OCI-LY1 (cell line): ENCODE measurements around the gene PDE9A.

ENCODE experiments used
- H2AFZ ChIP-seq: fragments of 200-600 bp; sonication (generic), shearing (Covaris generic); 2 replicates; pipeline ENCODE4 v1.6.0; 2014; ENCODE audit warnings: antibody characterized with exemption, mild to moderate bottlenecking, low read length
- H3F3A ChIP-seq: fragments of 200-600 bp; sonication (generic), shearing (Covaris generic); 2 replicates; pipeline ENCODE4 v1.6.0; 2014; ENCODE audit warnings: mild to moderate bottlenecking, antibody characterized with exemption, low read length, moderate library complexity; ENCODE audit not compliant: insufficient read depth
- H3K27ac ChIP-seq: fragments of 200-600 bp; sonication (generic); 2 replicates; pipeline ENCODE4 v1.5.1; 2014; ENCODE audit warnings: low read length, mixed run types, mild to moderate bottlenecking, low read depth; ENCODE audit not compliant: poor library complexity, severe bottlenecking
- H3K27me3 ChIP-seq: fragments of 200-600 bp; sonication (generic); 2 replicates; pipeline ENCODE4 v1.6.0; 2014; ENCODE audit warnings: antibody characterized with exemption, mild to moderate bottlenecking, low read length, moderate library complexity; ENCODE audit not compliant: insufficient read depth
- H3K36me3 ChIP-seq: fragments of 200-600 bp; sonication (generic); 2 replicates; pipeline ENCODE4 v1.6.1; 2014; ENCODE audit warnings: mild to moderate bottlenecking, antibody characterized with exemption, low read length, moderate library complexity, mixed read lengths; ENCODE audit not compliant: insufficient read depth
- H3K4me1 ChIP-seq: fragments of 200-600 bp; sonication (generic); 2 replicates; pipeline ENCODE4 v1.5.1; 2014; ENCODE audit warnings: mild to moderate bottlenecking, low read length, moderate library complexity; ENCODE audit not compliant: insufficient read depth, severe bottlenecking
- H3K4me2 ChIP-seq: fragments of 200-600 bp; sonication (generic), shearing (Covaris generic); 2 replicates; pipeline ENCODE4 v1.6.1; 2014; ENCODE audit warnings: low read length
- H3K4me3 ChIP-seq: fragments of 200-600 bp; sonication (generic); 2 replicates; pipeline ENCODE4 v1.5.1; 2014; ENCODE audit warnings: low read length, low read depth, mild to moderate bottlenecking, mixed read lengths; ENCODE audit not compliant: poor library complexity, severe bottlenecking
- H3K79me2 ChIP-seq: fragments of 200-600 bp; shearing (Covaris generic); 2 replicates; pipeline ENCODE4 v1.6.1; 2016; ENCODE audit warnings: mixed run types, low read length, mixed read lengths; ENCODE audit not compliant: insufficient read depth
- H3K9ac ChIP-seq: fragments of 200-600 bp; sonication (generic), shearing (Covaris generic); 2 replicates; pipeline ENCODE4 v1.6.1; 2014; ENCODE audit warnings: mild to moderate bottlenecking, low read length, mixed read lengths
- H3K9me2 ChIP-seq: fragments of 200-600 bp; sonication (generic), shearing (Covaris generic); 2 replicates; pipeline ENCODE4 v1.6.1; 2014; ENCODE audit warnings: low read depth, mild to moderate bottlenecking, low read length, mixed read lengths
- H3K9me3 ChIP-seq: fragments of 200-600 bp; shearing (Covaris generic); 2 replicates; pipeline ENCODE4 v1.6.1; 2014; ENCODE audit warnings: low read length, mixed read lengths
- H4K20me1 ChIP-seq: fragments of 200-600 bp; sonication (generic), shearing (Covaris generic); 2 replicates; pipeline ENCODE4 v1.6.0; 2016; ENCODE audit warnings: mild to moderate bottlenecking, low read length; ENCODE audit not compliant: insufficient read depth
- EZH2 ChIP-seq: fragments of 200-600 bp; sonication (generic), shearing (Covaris generic); IDR thresholded peaks from 2 replicates; pipeline ENCODE4 v1.8.0; 2017; ENCODE audit warnings: borderline replicate concordance, mixed run types, mild to moderate bottlenecking, antibody characterized with exemption, low read length, moderate library complexity, mixed read lengths
- TF ChIP-seq, protein P1 (sequence below): fragments of 200-600 bp; sonication (generic), shearing (Covaris generic); IDR thresholded peaks from 2 replicates; pipeline ENCODE4 v1.5.1; 2017; ENCODE audit warnings: mild to moderate bottlenecking, antibody characterized with exemption, low read length, moderate library complexity, mixed read lengths

Gene PDE9A

DNA sequence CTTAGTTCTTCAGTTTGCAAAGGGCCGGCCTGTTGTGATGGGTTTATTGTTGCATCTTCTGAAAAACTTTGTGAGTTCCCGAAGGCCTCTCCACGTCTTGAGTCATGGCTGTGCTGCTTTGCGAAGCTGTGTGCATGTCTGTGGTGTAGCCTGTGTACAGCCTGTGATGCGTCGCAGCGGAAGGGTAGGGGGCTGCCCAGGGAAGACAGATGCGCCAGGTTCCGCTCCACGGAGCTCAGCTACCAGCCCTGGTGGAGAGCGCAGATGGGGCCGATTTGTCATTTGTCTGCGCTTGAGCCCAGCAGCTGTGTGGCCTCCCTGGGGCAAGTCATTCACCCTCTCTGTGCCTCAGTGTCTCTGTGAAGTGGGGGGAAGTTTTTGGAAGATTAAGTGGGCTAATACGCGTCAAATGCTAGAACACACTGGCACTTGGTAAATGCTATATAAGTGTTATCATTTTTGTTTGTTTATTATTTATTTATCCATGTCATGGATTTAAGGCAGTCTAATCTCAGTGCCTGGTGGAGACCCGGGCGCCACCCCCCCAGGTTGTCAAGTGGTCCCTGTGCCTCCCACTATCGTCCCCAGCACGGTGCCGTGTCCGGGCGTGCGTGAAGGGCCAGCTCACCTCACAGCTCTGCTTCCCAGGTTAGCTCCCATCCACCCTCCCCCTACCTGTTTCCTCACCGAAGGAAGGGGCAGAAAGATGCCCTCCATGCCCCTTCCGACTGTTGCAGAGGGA lies 8.4 kb downstream of the PDE9A start:
- H3K27me3 ChIP-seq: no peaks in the 10 kb centered on the region
- peak overlapping the region; percentile 18; the same call in 1 of the 2 replicates for H3K4me2 ChIP-seq
- H2AFZ ChIP-seq: no peak overlapping the region

DNA sequence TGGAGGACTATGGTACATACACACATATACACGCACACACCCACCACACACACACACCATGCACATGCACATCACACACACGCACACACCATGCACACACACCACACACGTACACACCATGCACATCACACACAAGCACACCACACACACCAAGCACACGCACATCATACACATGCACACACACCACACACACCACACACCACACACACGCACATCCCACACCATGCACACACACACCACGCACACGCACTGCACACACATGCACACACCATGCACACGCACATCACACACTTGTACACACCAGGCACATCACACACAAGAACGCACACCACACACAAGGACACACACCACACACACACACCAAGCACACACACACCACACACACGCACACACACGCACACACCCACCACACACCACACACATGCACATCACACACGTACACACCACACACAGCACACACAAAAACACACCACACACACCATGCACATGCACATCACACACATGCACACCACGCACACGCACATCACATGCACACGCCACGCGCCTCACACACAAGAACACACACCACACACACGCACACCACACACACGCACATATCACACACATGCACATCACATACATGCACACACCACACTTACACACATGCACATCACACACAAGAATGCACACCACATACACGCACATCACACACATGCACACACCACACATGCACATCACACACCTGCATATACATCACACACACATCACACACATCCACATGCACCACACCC lies 9.2 kb downstream of the PDE9A start:
- no peak for TF ChIP-seq EZH2
- TF ChIP-seq, protein P1, sequence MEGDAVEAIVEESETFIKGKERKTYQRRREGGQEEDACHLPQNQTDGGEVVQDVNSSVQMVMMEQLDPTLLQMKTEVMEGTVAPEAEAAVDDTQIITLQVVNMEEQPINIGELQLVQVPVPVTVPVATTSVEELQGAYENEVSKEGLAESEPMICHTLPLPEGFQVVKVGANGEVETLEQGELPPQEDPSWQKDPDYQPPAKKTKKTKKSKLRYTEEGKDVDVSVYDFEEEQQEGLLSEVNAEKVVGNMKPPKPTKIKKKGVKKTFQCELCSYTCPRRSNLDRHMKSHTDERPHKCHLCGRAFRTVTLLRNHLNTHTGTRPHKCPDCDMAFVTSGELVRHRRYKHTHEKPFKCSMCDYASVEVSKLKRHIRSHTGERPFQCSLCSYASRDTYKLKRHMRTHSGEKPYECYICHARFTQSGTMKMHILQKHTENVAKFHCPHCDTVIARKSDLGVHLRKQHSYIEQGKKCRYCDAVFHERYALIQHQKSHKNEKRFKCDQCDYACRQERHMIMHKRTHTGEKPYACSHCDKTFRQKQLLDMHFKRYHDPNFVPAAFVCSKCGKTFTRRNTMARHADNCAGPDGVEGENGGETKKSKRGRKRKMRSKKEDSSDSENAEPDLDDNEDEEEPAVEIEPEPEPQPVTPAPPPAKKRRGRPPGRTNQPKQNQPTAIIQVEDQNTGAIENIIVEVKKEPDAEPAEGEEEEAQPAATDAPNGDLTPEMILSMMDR: no peak
- Histone ChIP-seq H3K9me2 (no peaks in the 10 kb centered on the region), H3K4me2 (no peak overlapping the region), H3K4me1 (peaks cover 30% of the 10 kb centered on the region), H3K9me3 (no peaks in the 10 kb centered on the region), H3K79me2 (no peaks in the 10 kb centered on the region), H3K9ac (no peak overlapping the region), H4K20me1 (no peaks in the 10 kb centered on the region), H3K27me3 (no peaks in the 10 kb centered on the region; the same call in 1 of the 2 replicates), H3F3A (no peaks in the 10 kb centered on the region), H3K4me3 (no peak overlapping the region), H3K27ac (no peak overlapping the region), H3K36me3 (no peaks in the 10 kb centered on the region), H2AFZ (no peak overlapping the region)

More for the DNA sequence above, 8.4 kb downstream of the PDE9A start:
- TF ChIP-seq, protein P1: no peak
- TF ChIP-seq EZH2: no peak
- no peaks in the 10 kb centered on the region for H3K36me3 ChIP-seq
- no peak overlapping the region for H3K9ac ChIP-seq
- H3K27ac ChIP-seq: no peak overlapping the region
- no peaks in the 10 kb centered on the region for H3F3A ChIP-seq
- no peaks in the 10 kb centered on the region for H4K20me1 ChIP-seq
- peaks cover 30% of the 10 kb centered on the region for H3K4me1 ChIP-seq
- H3K79me2 ChIP-seq: no peaks in the 10 kb centered on the region
- H3K9me3 ChIP-seq: no peaks in the 10 kb centered on the region
- H3K9me2 ChIP-seq: no peaks in the 10 kb centered on the region
- no peak overlapping the region for H3K4me3 ChIP-seq

DNA sequence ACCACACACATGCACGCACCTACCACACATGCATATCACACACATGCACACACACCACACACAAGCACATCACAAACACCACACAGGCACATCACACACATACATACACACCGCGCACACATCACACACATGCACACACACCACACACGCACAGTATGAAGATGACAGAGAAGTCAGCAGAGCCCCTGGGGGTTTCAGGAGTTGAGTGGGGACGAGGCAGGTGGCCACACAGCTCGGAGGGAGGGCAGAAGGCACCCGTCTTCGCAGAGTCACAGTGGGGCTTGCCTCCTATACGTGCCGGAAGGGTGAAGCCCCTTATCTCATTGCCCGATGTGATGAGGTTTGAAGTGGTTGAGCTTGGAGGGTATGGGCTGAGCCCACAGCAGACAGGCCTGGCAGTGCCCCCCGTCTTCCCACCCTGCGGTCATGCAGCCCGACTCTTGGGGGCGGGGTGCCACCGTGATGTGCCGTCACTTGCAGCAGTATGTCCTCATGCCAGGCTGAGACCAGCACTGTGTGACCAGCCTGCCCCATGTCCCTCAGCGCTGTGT lies 9.9 kb downstream of the PDE9A start:
- H3K4me1 ChIP-seq: peaks cover 28% of the 10 kb centered on the region
- H3F3A ChIP-seq: no peaks in the 10 kb centered on the region
- H3K79me2 ChIP-seq: no peaks in the 10 kb centered on the region
- H3K27me3 ChIP-seq: no peaks in the 10 kb centered on the region; the same call in 1 of the 2 replicates
- H3K4me2 ChIP-seq: no peak overlapping the region
- no peaks in the 10 kb centered on the region for H3K36me3 ChIP-seq
- TF ChIP-seq, protein P1: no peak
- no peak for TF ChIP-seq EZH2
- H3K4me3 ChIP-seq: no peak overlapping the region
- no peaks in the 10 kb centered on the region for H3K9me2 ChIP-seq
- H4K20me1 ChIP-seq: no peaks in the 10 kb centered on the region
- H2AFZ ChIP-seq: no peak overlapping the region
- no peak overlapping the region for H3K9ac ChIP-seq
- no peaks in the 10 kb centered on the region for H3K9me3 ChIP-seq
- no peak overlapping the region for H3K27ac ChIP-seq
